NCI-H1092 treated with DMSO at 0.1 percent for 48 hours (cell line): ENCODE results near the gene PROSER1.
A peak's percentile ranks its signal among the peaks of the same experiment; 100 is the strongest.
"Not testable (repeated sequence)": the region's sequence is repeated elsewhere in the genome, so short reads cannot be mapped to it uniquely, and the experiment has no call there.

ENCODE experiments used
- DNase-seq: peaks from one replicate; lab custom pipeline; 2025; lab: John Stamatoyannopoulos, UW

The PROSER1 gene

GRCh38 chr13:39037880-39038568, at the start of gene PROSER1, which contains the start of gene NHLRC3:
TSS of gene PROSER1 (minus strand) at chr13:39038089. CDS start at chr13:39037242, 847 bp downstream.
TSS of gene NHLRC3 (plus strand) at chr13:39038456. CDS start at chr13:39038640, 184 bp downstream.
- peak; percentile 96 for DNase-seq

- not testable (repeated sequence) for DNase-seq
Observed at GRCh38 chr13:39086251-39086945, 48.5 kb upstream of the PROSER1 start.

DNA sequence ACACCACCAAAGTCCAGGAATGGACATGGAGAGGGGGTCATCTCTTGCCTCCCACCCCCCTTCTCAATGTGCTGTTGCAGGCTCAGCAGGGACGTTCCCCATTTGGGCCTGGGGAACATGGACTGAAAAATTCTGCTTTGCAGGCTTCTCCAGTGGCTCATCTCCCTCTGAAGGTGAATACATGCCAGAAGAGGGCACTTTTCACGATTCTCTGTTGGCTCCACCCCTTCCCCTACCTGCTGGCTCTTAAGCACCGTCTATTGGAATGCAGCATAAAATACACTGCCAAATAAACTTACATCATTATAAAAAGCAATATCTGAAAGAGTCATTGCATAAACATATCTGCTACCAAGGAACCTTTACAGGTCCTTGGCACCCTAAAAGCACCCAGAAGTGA, 36.1 kb upstream of the PROSER1 start:
- no peak for DNase-seq

DNA sequence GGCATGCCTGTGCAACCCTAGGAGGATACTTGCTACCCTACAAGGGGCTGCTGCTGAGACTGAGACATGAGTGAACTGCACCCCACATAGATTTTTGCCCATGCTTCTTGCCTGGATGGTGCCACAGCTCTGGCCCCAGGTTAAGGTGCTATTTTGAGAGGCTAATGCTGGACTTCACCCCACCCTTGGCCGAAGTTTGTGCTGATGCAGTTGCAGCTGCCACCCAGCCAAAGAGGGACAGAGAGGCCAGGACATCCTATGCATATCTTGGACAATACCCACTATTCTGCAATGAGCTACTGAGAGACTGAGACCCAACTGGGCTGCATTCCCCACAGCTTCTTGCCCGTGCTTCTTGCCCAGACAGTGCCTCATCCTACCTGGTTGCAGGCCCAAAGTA, 35.0 kb upstream of the PROSER1 start:
- DNase-seq, result no peak

GRCh38 chr13:39062004-39062403, 24.1 kb upstream of the PROSER1 start:
- no peak for DNase-seq

- DNase-seq, result no peak
Observed at GRCh38 chr13:39058040-39058439, 20.2 kb upstream of the PROSER1 start.

GRCh38 chr13:39056018-39056417, 18.1 kb upstream of the PROSER1 start:
- DNase-seq, result no peak

- DNase-seq, result no peak
Observed at GRCh38 chr13:39054112-39054511, 16.2 kb upstream of the PROSER1 start.

DNA sequence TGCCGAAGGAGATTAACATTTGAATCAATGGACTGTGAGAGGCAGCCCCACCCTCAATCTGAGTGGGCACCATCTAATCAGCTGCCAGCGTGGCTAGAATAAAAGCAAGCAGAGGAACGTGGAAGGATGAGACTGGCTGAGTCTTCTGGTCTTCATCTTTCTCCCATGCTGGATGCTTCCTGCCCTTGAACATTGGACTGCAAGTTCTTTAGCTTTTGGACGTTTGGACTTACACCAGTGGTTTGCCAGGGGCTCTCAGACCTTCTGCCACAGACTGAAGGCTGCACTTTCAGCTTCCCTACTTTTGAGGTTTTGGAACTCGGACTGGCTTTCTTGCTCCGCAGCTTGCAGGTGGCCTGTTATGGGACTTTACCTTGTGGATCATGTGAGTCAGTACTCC, 15.1 kb upstream of the PROSER1 start:
- no peak for DNase-seq

- peak; percentile 18 for DNase-seq
Observed at GRCh38 chr13:39051157-39051556, 13.3 kb upstream of the PROSER1 start.

GRCh38 chr13:39049274-39049673, 11.4 kb upstream of the PROSER1 start:
- DNase-seq, result no peak

DNA sequence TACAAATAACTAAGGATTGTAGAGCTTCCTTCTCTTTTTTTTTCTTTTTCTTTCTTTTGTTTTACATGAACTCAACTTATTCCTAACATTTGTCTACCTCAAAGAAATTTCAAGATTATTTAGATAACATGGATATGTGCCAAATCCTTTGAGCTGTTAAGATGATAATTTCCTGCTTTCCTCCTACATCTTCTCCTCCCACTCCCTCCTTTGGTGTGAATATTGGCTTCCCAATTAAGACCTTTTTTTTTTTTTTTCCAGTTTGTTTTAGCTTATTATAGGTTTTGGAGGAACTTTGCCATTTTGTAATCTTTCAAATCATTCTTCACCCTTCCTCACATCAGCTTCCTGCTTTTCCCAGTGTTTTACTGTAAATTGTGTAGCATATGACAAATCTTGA, 10.9 kb upstream of the PROSER1 start:
- no peak for DNase-seq

- no peak for DNase-seq
Observed at GRCh38 chr13:39047560-39047959, 9.7 kb upstream of the PROSER1 start.

- DNase-seq, result no peak
Observed at GRCh38 chr13:39044536-39044935, 6.6 kb upstream of the PROSER1 start.

- no peak for DNase-seq
Observed at GRCh38 chr13:39040206-39040605, 2.3 kb upstream of the PROSER1 start.

- DNase-seq, result no peak
Observed at GRCh38 chr13:39039041-39039440, 1.2 kb upstream of the PROSER1 start.

GRCh38 chr13:39038569-39039030, 711 bp upstream of the PROSER1 start:
- peak; percentile 47 for DNase-seq

DNA sequence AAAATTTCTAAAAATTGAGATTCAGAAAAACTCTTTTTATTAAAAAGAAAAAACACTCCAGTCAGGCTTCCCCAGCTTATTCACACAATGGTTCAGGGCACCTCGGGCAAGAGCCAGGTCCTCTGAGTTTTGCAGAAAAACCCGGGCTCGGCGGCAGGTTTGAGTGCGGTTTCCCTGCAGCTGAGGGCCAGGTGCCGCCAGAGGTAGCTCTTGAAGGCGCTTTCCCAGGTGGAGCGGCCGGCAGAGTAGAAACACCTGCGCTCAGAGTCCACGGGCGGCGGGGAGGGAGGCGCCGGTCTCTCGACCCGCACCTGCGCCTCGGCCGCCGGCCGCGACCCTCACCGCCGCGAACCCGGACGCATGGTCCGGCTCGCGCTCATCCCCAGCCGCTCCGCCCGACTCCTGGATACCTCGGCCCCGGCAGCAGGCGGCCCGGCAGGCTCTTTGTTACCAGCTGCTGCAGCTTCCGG, 444 bp downstream of the PROSER1 start:
- DNase-seq, result peak; percentile 66

- peak; percentile 9 for DNase-seq
Observed at GRCh38 chr13:39036212-39036611, 1.7 kb downstream of the PROSER1 start.

- no peak for DNase-seq
Observed at GRCh38 chr13:39035799-39036198, 2.1 kb downstream of the PROSER1 start.

GRCh38 chr13:39035204-39035603, 2.7 kb downstream of the PROSER1 start:
- no peak for DNase-seq

GRCh38 chr13:39034085-39034484, 3.8 kb downstream of the PROSER1 start:
- no peak for DNase-seq

GRCh38 chr13:39032150-39032549, 5.7 kb downstream of the PROSER1 start:
- no peak for DNase-seq
